NCI-H1694 treated with DMSO at 0.1 percent for 48 hours (cell line): Measurements from ENCODE around the gene MGAT5B.
A peak's percentile ranks its signal among the peaks of the same experiment; 100 is the strongest.

Experiments used
- DNase-seq: peaks from one replicate; lab custom pipeline; 2025; lab: John Stamatoyannopoulos, UW

Gene MGAT5B

DNA sequence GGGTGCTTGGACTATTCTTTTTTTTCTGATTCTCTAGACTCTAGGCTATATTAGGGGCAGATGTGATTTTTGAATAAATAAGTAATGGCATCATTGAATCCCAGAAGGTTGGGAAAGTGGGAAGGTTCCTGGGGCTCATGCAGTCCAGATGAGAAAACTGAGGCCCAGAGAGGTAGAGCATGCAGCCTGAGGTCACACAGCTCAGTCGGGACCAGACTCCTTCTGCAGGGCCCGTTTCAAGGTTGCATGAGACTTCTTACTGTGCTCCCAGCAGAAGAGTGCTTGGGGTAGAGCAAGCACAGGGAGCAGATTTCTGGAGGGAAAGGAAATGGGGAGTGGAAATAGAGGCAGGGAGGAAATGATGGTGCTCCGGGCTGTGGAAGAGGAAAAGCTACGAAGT, 59.8 kb downstream of the MGAT5B start:
- DNase-seq: no peak

DNA sequence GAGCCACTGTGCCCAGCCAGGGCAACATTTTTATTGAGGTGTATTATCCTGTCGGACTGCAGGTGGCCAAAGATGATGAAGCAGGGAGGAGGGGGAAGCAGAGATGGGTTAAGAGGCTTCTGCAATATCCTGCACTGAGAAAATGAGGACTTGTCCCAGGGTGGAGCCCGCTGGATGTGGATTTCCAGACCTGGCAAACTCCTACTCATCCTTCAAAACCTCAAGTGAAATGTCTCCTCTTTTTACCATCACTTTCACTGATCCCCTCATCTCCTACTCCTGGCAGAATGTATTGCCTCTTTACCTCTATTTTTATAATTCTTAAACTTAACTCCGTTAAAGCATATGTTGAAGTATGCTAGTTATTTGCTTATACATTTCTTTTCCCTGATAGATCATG, 60.9 kb downstream of the MGAT5B start:
- no peak for DNase-seq

DNA sequence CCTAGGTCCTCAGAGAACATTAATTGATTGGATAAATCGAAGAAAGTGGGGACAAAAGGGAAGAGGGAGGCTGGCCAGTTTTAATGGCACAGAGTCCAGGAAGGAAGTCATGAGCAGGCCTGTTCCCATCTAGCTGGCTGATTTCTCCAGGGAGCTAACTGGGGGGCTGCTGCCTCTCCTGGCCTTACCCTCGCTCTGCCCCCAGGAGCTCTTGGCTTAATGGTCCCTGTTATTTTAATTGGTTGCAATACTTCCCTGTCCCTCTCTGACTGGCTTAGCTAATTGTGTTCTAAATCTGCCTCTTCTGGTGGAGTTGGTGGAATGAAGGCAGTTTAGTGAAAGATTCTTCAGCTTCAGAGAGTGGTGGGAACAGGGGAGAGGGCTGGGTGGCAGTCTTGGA, 61.4 kb downstream of the MGAT5B start:
- no peak for DNase-seq

DNA sequence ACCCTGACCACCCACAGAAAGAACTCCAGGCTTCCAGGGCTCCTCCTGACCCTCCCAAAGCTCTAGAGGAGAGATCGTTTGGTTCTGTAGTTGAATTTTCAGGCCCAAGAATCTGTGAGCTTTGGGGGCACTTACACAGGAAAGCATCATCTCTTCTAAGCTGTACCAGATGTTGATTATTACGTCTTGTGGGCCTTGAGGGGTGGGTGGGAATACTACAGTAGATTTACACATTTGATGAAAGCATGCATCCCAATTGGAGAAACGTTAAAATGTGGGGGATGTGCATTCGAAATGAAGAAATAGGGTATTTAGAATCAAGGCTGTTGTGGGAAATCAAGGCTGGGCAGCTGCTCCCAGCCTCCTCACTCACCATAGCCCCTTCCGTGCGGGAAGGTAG, 61.9 kb downstream of the MGAT5B start:
- DNase-seq: no peak

DNA sequence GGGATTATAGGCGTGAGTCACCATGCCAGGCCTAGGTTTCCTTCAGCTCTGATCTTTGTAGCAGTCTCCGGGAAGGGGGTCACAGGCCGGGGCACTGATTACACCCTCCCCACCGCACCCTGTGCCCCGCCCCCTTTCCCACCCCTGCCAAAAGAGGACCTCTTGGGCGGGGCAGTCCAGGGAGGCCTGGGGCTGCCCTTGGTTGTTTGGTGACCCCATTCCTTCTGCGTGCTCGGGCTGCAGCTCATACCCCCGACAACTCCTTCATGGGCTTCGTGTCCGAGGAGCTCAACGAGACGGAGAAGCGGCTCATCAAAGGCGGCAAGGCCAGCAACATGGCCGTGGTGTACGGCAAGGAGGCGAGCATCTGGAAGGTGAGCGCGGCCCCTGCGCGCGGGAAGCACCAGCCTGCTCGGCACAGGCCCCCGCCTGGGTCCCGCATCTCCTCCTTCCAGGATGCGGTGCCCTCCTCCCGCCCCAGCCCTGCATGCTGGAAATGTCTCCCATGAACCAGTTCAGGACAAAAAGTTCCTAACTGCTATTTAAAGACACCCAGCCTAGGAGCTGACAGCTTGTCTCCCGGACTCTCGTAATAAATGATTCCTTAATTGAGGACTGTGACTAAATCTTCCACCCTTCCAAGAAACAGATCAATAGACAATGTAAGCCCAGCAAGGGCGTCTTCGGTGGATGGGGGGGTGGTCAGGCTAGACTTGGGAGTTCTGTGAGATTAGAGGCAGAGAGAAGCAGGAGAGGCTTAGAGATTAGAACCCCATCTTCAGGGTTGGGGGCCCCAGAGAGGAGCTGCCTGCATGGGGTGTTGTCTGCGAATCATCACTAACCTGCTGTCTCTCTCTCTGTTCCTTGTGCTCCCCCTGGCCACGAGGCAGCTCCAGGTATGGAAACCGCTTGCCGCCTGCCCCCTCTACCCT, 64.5 kb downstream of the MGAT5B start:
- DNase-seq: no peak

DNA sequence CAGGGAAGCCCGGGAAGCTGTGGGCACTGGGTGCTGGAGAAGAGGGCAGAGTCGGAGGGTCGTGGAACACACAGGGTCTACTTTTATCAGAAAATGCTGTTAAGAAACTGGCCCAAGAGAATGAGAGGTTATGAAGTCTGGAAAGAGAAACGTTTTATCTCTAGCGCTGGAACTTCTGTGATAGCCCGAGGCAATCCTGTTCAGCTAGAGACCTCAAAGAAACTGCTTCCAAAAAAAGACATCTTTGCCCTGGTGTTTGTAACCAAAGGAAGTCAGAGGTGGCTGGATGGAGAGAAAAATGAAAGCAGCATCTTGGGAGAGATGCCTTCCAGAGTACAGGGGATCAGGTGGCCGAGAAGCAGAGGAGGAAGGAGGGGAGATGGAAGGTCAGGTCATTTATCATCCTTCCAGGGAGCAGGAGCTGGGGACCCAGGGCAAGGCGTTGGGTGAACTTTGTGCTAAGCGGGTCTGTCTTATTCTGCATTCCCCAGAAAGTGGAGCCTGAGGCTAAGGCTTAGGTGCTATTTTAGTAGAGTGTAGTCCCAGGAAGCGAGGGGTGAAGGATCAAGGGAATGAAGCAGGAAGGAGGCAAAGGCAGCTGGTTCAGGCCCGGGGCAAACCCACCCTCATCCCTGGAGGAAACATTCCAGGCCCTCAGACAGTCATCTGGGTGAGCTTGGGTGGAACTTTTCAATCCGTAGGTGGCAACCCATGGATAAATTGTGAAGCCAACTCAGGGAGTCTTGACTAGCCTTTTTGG, 66.5 kb downstream of the MGAT5B start:
- no peak for DNase-seq

DNA sequence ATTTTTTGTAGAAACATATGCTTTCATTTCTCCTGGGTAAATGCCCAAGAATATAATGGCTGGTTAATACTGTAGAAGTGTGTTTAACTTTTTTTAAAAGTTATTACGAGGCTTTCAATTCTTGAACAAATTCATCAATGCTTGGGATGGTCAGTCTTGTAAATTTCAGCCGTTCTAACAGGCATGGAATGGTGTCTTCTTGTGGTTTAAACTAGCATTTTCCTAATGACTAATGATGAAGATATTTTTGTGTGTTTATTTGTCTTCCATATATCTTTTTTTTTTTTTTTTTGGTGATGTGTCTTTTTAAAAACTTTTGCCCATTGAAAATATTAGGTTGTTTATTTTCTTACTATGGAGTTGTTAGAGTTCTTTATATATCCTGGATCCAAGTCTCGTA, 67.1 kb downstream of the MGAT5B start:
- no peak for DNase-seq

DNA sequence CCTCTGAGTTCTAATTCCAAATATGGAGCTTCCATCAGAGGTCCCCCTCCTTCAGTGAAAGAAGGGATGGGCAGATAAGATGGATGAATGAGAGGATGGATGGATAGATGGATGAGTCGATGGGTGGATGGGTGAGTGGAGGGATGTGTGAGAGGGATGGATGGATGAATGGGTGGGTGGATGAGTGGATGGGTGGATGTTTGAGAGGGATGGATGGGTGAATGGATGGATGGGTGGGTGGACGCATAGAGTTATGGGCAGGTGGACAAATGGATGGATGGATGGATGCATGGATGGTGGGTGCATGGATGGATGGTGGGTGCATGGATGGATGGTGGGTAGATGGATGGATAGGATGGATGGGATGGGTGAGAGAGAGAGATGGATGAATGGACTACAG, 69.0 kb downstream of the MGAT5B start:
- no peak for DNase-seq

DNA sequence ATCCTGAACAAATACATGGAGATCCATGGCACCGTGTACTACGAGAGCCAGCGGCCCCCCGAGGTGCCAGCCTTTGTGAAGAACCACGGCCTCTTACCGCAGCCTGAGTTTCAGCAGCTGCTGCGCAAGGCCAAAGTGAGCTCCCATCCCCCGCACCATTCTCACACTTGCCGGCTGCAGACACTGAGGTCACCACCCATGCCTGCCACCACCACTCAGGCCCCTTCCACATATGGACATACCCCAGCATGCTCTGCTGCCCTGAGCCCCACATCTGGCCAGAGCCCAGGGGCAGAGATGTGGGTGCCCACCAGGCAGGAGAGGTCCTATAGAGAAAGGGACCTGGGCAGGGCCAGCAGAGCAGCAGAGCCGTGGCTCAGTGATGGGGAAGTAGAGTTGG, 69.8 kb downstream of the MGAT5B start:
- DNase-seq: no peak

DNA sequence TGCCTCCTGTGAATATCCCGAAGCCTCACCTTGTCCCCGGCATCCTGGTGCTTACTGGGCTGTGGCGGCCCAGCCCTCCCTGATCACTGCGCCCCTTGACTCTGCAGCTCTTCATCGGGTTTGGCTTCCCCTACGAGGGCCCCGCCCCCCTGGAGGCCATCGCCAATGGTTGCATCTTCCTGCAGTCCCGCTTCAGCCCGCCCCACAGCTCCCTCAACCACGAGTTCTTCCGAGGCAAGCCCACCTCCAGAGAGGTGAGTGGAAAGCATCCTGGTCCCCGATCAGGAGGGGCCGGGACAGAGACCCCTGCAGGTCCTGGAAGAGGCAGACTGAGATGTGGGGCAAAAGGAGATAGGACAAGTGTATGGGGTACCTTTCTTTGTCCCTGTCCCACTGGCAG, 72.1 kb downstream of the MGAT5B start:
- no peak for DNase-seq

DNA sequence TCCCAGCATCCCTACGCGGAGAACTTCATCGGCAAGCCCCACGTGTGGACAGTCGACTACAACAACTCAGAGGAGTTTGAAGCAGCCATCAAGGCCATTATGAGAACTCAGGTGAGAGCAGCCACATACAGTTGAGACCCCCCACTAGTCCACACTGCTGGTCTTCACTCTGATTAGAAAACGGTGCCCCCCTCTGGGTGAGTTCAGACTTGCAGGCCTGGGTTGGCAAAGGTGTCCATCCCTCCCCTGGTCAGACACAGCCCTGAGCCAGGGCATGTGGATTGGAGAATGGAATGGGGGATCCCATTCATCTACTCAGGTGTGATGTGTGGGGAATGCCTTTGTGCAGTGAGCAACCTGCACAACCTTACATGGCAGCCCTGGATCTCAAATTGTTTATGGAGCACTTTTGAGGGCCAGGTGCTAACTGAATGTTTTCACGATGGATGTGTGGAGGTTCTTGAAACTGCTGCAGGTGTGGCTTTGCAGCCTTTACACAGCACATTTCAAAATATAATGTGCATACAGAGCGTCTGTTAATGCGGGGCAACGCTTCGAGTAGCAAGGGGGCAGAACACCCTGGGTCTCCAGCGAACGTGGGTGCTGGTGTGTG, 72.6 kb downstream of the MGAT5B start:
- peak; percentile 13 for DNase-seq

DNA sequence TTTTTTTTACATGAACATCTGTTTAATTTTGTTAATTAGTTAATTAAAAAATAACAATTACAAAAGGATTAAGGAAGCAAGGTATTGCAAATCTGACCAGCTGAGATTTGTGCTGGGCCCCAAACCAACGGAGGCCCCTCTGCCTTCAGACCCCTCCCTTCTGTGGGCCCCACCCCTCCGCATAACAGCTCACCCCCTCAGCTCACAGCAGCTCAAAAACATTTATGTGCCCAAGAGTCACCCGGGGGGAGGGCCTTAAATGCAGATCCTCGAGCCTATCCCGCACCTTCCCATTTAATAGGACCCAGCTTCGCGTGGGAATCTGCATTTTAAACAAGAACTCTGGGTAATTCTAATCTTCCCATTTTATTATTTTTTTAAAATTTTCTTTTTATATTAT, 75.0 kb downstream of the MGAT5B start:
- DNase-seq: no peak

DNA sequence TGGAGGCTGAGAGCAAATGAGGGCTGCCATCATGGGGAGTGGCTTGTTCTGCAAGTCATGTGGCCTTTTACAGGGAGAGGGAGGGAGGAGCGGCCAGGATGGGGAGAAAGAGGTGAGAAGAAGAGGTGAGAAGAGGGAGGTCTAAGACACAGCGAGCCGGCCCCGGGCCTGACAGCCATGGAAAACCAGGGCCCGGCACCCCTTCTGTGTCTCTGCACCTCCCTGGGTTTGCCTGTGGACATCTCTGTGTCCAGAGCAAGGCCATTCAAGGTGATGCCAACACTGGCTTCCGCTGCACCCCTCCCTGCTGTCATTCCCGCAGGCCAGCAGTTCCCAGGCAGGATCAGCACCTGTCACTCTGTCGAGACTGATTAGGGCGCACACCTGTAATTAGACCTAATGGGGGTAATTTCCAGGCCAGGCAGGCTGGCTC, 75.6 kb downstream of the MGAT5B start:
- DNase-seq: peak; percentile 61

DNA sequence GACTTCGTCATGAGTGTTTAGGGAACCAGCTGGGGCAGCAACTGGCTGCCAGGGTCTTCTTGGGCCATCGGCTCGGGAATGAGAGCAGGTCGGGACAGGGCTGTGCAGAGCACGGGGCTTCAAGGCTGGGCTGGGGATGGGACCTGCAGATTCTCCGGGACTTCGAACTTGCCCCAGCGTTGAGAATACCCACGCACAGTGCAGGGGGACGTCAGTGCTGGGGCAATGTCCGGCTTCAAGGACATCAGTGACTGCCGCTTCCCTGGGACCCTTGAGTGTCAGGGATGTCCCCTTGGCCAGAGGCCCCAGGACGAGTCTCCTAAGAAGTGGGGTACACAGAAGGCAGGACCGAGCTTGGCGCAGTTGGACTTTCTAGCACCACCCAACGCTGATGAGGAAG, 76.3 kb downstream of the MGAT5B start:
- no peak for DNase-seq

DNA sequence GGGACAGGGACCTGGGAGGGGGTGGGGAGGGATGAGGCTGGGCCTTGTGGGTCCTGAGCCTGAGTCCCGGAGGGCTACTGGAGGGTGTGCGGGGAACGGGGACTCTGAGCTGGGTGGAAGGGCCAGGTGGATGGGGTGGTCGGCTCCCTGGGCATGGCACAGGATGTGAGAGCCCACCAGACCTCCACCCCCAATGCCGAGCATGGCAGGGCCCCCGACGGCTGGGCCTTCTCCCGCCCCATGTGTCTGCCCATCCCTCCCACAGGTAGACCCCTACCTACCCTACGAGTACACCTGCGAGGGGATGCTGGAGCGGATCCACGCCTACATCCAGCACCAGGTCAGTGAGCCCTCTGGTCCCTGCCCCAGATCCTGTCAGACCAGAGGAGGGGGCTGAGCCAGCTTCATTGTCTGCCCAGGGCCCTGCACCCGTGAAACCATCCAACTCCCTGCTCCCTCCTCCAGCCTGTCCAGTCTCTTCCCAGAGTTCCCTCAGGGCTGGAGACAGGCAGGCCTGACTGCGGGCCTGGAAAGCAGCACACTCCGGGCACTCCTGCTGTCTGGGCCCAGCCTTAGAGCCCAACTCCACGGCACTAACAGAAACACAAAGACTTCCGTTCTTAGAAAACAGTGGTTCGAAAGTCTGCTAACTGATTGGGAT, 78.0 kb downstream of the MGAT5B start:
- DNase-seq: no peak

DNA sequence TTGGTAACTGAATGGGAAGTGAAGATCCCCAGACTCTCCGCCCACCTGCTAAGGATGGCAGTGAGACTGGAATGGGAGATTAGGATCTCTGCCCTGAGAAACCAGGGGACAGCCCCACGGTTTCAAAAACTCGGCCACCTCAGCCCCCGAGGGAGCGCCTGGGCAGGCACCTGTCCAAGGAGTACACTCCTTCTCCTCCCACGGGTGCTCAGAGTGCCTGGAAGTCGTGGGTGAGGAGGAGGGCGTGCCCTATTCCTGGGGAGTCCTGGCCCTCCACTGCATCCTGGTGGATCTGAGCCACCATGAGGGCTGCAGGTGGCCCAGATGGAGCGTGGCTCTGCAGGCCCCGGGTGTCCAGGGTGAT, 78.5 kb downstream of the MGAT5B start:
- no peak for DNase-seq

DNA sequence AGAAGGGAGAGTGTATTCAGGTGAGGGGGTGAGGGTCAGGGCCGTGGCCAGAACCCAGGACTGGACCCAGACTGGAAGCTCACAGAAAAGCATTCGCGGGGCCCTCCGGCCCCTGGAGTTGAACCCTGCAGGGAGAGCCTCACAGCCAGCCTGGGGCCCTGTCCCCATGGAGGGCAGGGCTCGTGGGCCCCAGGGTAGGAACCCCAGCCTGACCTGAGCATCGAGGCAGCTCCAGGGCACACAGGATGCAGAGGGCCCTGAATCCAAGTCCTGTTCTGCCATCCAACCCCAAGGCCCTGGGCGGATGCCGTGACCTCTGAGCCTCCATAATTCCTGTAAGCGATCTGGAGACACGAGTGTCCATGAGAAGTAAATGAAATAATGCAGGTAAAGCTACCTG, 79.1 kb downstream of the MGAT5B start:
- no peak for DNase-seq

DNA sequence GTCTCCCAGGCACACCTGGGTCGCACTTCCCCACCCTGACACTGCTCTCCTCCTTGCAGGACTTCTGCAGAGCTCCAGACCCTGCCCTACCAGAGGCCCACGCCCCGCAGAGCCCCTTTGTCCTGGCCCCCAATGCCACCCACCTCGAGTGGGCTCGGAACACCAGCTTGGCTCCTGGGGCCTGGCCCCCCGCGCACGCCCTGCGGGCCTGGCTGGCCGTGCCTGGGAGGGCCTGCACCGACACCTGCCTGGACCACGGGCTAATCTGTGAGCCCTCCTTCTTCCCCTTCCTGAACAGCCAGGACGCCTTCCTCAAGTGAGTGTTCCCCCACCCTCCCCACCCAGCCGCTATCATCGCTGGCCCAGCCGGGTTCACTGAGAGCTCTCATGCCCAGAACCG, 79.6 kb downstream of the MGAT5B start:
- DNase-seq: no peak

DNA sequence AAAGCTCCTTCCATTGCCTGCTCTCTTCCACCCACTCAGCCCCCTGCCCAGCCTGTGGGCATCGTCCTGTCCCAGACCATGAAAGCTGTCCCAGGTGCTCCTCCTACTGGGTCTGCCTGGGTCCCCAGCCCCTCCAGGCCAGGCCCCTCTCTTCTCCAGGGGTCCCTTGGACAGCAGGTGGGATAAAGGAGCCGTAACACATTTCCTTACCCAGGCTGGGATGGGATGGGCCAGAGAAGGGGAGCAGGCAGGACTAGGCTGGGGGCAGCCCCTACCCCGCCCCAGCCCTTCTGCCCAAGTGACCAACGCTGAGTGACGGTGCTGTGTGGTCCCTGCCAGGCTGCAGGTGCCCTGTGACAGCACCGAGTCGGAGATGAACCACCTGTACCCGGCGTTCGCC, 80.1 kb downstream of the MGAT5B start:
- no peak for DNase-seq

DNA sequence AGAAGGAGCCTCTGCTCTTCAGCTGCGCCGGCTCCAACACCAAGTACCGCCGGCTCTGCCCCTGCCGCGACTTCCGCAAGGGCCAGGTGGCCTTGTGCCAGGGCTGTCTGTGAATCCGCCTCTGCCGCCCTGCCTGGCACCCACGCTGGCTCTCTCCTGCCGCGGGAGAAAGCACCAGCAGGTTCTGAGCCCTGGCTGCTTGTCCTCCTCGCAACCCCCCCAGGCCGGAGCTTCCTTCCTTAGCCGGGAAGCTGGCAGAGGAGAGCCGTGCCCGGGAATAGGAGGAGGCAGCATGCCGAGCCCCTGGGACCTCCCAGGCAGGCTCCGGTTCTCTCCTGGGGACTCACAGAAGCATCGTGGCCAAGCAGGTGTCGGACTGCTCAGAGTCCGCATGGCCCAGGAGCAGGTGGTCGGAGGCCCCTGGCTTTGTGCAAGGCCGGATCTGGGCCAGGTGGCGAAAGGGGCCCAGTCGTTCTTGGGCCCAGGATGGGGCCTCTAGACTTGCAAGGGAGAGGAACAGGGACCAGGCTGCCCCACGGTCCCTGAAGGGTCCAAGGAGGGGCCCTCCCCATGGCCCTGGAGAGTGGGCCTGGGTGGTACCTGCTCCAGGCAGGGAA, 80.6 kb downstream of the MGAT5B start:
- DNase-seq: no peak

DNA sequence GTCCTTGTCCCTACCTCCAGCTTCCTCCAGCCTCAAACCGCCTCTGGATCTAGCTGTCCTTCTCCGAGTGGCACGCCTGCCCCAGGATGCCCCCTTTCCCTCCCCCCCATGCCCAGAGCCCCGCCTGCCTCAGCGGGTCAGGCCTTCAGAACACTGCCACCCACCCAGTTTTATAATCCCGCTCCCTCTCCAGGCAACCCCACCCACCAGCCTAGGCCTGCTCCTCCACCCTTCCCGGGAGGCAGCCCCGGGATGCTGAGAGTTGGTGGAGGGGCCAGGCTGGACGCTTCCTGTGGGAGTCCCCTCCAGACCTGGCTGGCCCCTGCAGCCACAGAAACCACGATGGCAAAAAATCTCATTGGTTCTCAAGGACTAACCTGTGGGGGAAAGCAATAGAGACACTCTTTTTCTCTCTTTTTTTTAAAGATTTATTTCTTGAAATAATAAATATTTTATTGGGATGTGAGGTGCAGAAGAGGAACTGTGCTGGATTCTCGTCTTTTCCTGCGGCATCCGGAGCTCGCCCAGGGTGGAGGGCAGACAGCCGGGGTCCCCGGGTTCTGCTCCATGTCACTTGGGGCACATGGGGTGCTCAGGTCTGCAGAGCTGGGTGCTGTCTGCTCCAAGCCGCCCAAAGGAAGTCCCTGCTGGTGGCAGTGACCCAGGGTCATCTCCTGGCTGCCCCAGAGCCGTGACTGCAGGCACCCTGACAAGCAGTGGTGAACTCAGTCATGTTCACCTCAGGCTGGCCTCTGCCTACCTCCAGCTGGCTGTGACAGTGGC, 81.9 kb downstream of the MGAT5B start:
- no peak for DNase-seq
